Measurements from ENCODE around the gene SH3RF3. TPM values are rescaled to one million over a fixed set of nuclear protein-coding genes. Genes with fewer than 3 reads are reported as not detected.

SH3RF3 gene
- polyA plus RNA-seq, 1 donor (not counting 4 experiments of a cell fraction or from before 2014, with no cell fraction given): 0.08 TPM

DNA sequence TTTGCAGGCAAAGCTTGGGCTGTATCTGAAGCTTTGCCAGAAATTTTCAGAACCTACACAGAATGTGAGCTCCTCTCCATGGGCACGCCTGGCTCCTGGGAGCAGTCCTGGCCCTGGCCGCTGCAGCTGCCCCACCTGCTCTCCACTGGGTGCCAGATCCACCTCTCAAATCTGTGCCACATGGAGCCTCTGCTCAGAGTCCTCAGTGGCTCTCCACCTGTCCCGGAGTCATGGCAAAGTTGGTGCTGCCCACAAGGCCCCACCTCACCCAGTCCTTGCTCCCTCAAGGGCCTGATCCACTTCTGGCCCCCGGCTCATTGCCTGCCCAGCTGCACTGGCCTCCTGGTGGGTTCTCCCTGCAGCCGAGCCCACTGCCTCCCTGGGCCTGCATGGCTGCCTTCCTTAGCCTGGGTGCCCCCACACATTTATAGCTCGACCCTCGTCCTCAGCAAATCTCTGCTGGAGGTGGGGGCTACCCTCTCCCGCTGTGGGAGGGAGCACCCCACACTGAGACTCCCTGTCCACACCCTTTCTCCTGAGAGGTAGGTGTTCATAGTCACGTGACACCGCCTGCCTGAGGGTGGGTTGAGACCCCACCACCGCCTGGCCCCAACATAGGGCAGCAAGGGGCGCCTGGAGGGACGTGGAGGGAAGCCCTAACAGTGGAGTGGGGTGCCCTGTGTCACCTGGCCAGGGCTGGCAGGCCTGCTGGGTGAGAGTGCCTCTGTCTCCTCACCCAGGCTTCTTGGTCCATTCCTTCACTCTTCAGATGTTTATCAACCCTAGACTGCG, 224.1 kb downstream of the SH3RF3 start:
- dilution Hi-C loops (cut with MboI; ENCODE audit: extremely low pct_ligation_motif_present, low sequenced_read_pairs): no loop called here
- Histone ChIP-seq H3K27ac (ENCODE audit: control insufficient read depth, insufficient read depth, low read length) (no peak overlapping the region), H3K79me2 (ENCODE audit: control insufficient read depth, insufficient read depth, low read length) (no peaks in the 10 kb centered on the region), H3K4me1 (ENCODE audit: control insufficient read depth, extremely low read depth, insufficient read depth, low read length) (peaks cover 14% of the 10 kb centered on the region), H2AFZ (ENCODE audit: control insufficient read depth, low read length) (no peak overlapping the region), H3K9me3 (ENCODE audit: control insufficient read depth, low read depth, low read length) (no peaks in the 10 kb centered on the region), H3K27me3 (ENCODE audit: control insufficient read depth, extremely low read depth, insufficient read depth, low read length) (peaks cover 17% of the 10 kb centered on the region), H3K9ac (ENCODE audit: control insufficient read depth, extremely low read depth, insufficient read depth, low read length) (no peak overlapping the region), H3K36me3 (ENCODE audit: control insufficient read depth in 2 of 2, extremely low read depth in 1 of 2, insufficient read depth in 2 of 2, low read length in 2 of 2) (no peaks in the 10 kb centered on the region), H3K4me2 (ENCODE audit: control insufficient read depth, extremely low read depth, insufficient read depth, low read depth, low read length) (no peak overlapping the region), H3K9me1 (ENCODE audit: control insufficient read depth, extremely low read depth, insufficient read depth, low read length) (no peaks in the 10 kb centered on the region), H4K20me1 (ENCODE audit: control insufficient read depth, extremely low read depth, insufficient read depth, low read length) (no peaks in the 10 kb centered on the region), H3K4me3 (ENCODE audit: control insufficient read depth in 2 of 3, extremely low read depth in 1 of 3, insufficient read depth in 2 of 3, low read depth in 1 of 3, low read length in 3 of 3) (no peak overlapping the region)
- FAIRE-seq: no peak
- no peak for DNase-seq (ENCODE audit: low read depth, low spot score)
- no peak for TF ChIP-seq EZH2 (IDR thresholded peaks at IDR 0.05; ENCODE audit: low read length)
- TF ChIP-seq, protein P1, sequence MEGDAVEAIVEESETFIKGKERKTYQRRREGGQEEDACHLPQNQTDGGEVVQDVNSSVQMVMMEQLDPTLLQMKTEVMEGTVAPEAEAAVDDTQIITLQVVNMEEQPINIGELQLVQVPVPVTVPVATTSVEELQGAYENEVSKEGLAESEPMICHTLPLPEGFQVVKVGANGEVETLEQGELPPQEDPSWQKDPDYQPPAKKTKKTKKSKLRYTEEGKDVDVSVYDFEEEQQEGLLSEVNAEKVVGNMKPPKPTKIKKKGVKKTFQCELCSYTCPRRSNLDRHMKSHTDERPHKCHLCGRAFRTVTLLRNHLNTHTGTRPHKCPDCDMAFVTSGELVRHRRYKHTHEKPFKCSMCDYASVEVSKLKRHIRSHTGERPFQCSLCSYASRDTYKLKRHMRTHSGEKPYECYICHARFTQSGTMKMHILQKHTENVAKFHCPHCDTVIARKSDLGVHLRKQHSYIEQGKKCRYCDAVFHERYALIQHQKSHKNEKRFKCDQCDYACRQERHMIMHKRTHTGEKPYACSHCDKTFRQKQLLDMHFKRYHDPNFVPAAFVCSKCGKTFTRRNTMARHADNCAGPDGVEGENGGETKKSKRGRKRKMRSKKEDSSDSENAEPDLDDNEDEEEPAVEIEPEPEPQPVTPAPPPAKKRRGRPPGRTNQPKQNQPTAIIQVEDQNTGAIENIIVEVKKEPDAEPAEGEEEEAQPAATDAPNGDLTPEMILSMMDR (optimal IDR thresholded peaks at IDR 0.05 in 1 of 3, IDR thresholded peaks at IDR 0.05 in 1 of 3, conservative IDR thresholded peaks at IDR 0.05 in 1 of 3; ENCODE audit: extremely low read depth in 1 of 3, insufficient read depth in 2 of 3, low read length in 3 of 3): no peak

DNA sequence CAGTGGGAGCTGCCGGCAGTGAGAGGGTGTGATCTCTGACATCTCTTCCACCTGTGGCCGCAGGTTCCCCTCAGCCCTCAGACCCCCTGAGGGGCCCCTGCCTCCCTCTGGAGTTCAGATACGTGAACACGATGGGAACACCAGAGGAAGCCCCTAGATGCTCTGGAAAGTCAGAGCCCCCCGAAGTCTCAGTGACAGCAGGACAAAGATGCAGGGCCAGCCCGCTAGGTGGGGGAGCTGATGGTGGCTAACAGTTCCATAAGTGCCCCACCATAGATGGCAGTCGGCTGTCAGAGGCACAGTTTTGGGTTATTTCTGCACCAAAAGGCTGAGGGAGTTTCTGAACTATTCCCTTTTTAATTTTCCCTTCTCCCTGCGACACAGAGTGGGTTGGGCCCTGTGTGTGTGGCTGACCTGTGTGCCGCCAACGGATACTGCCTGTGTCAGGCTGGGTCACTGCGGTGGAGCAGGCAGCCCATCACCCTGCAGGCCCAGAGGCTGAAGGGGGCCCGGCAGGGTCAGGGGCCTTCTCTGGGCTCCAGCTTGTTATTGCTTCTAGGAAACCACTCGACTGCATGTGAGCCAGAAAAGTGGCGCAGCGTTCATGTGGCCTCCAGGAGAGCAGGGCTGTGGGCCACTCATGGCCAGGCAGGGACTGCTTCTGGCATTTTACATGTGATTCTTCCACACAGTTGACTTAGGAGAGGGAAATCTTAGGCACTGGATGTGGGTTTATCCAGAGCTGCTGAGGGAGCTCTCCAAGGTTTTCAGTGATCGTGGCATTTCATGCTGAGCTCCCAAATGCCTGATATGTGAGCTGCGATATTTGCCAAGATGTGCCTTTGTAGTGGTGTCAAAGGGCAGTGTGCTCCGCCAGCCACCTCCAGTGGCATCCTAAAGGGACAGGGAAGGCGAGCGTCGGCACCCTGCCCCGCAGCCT, 225.1 kb downstream of the SH3RF3 start:
- no peak for FAIRE-seq
- Histone ChIP-seq H3K9ac (ENCODE audit: control insufficient read depth, extremely low read depth, insufficient read depth, low read length) (no peak overlapping the region), H3K79me2 (ENCODE audit: control insufficient read depth, insufficient read depth, low read length) (no peaks in the 10 kb centered on the region), H3K27ac (ENCODE audit: control insufficient read depth, insufficient read depth, low read length) (no peak overlapping the region), H3K4me2 (ENCODE audit: control insufficient read depth, extremely low read depth, insufficient read depth, low read depth, low read length) (no peak overlapping the region), H3K4me3 (ENCODE audit: control insufficient read depth in 2 of 3, extremely low read depth in 1 of 3, insufficient read depth in 2 of 3, low read depth in 1 of 3, low read length in 3 of 3) (no peak overlapping the region), H3K9me3 (ENCODE audit: control insufficient read depth, low read depth, low read length) (no peaks in the 10 kb centered on the region), H3K36me3 (ENCODE audit: control insufficient read depth in 2 of 2, extremely low read depth in 1 of 2, insufficient read depth in 2 of 2, low read length in 2 of 2) (no peaks in the 10 kb centered on the region), H3K4me1 (ENCODE audit: control insufficient read depth, extremely low read depth, insufficient read depth, low read length) (peaks cover 14% of the 10 kb centered on the region), H3K9me1 (ENCODE audit: control insufficient read depth, extremely low read depth, insufficient read depth, low read length) (no peaks in the 10 kb centered on the region), H3K27me3 (ENCODE audit: control insufficient read depth, extremely low read depth, insufficient read depth, low read length) (peaks cover 15% of the 10 kb centered on the region), H4K20me1 (ENCODE audit: control insufficient read depth, extremely low read depth, insufficient read depth, low read length) (no peaks in the 10 kb centered on the region), H2AFZ (ENCODE audit: control insufficient read depth, low read length) (no peak overlapping the region)
- TF ChIP-seq, protein P1 (optimal IDR thresholded peaks at IDR 0.05 in 1 of 3, IDR thresholded peaks at IDR 0.05 in 1 of 3, conservative IDR thresholded peaks at IDR 0.05 in 1 of 3; ENCODE audit: extremely low read depth in 1 of 3, insufficient read depth in 2 of 3, low read length in 3 of 3): no peak
- no peak for TF ChIP-seq EZH2 (IDR thresholded peaks at IDR 0.05; ENCODE audit: low read length)
- DNase-seq (ENCODE audit: low read depth, low spot score): no peak
- dilution Hi-C loops (cut with MboI; ENCODE audit: extremely low pct_ligation_motif_present, low sequenced_read_pairs): no loop called here

Measured in keratinocyte (primary cell).